NT2/D1 (cell line): Measurements from ENCODE around the gene CD248.

Experiments
- SUZ12 ChIP-seq: IDR thresholded peaks from 2 replicates; pipeline ENCODE4 v1.6.1; 2011; ENCODE audit not compliant: insufficient read length, insufficient read depth; ENCODE audit errors: extremely low read depth
- YY1 ChIP-seq: IDR thresholded peaks from 2 replicates; pipeline ENCODE4 v1.6.1; 2011; ENCODE audit not compliant: insufficient read length, insufficient read depth

- TF ChIP-seq YY1, result no peak
- no peak for TF ChIP-seq SUZ12
Measured at GRCh38 chr11:66337103-66337899, 20.5 kb upstream of the CD248 start.
